Neuronal stem cell (in vitro differentiated cells): ENCODE data around the gene ZFHX3.
A peak's percentile ranks its signal among the peaks of the same experiment; 100 is the strongest.

Experiments
- DNase-seq: peaks from one replicate; pipeline ENCODE4 v3.0.0-alpha.2; 2013; ENCODE audit warnings: low spot score
- H2AFZ ChIP-seq: one replicate; pipeline ENCODE4 v1.6.1; 2013; ENCODE audit warnings: mild to moderate bottlenecking, low read length, inconsistent platforms
- H2AK5ac ChIP-seq: 2 replicates; pipeline ENCODE4 v1.6.1; 2013; ENCODE audit warnings: low read depth, mild to moderate bottlenecking, inconsistent platforms, low read length, moderate library complexity, mixed read lengths
- H2BK120ac ChIP-seq: 2 replicates; pipeline ENCODE4 v1.6.1; 2013; ENCODE audit warnings: low read depth, mild to moderate bottlenecking, inconsistent platforms, low read length, moderate library complexity, mixed read lengths
- H2BK12ac ChIP-seq: one replicate; pipeline ENCODE4 v1.6.1; 2013; ENCODE audit warnings: low read length, inconsistent platforms
- H2BK15ac ChIP-seq: 2 replicates; pipeline ENCODE4 v1.6.1; 2013; ENCODE audit warnings: mild to moderate bottlenecking, low read length, inconsistent platforms, mixed read lengths
- H2BK5ac ChIP-seq: one replicate; pipeline ENCODE4 v1.6.1; 2013; ENCODE audit warnings: inconsistent platforms, mild to moderate bottlenecking, low read length, moderate library complexity
- H3K14ac ChIP-seq: one replicate; pipeline ENCODE4 v1.6.1; 2013; ENCODE audit warnings: low read length, inconsistent platforms
- H3K18ac ChIP-seq: 2 replicates; pipeline ENCODE4 v1.6.1; 2013; ENCODE audit warnings: low read length, inconsistent platforms
- H3K23ac ChIP-seq: 2 replicates; pipeline ENCODE4 v1.6.1; 2013; ENCODE audit warnings: low read depth, mild to moderate bottlenecking, mixed read lengths, low read length, inconsistent platforms; ENCODE audit not compliant: poor library complexity
- H3K27ac ChIP-seq: replicated peaks from 3 replicates; pipeline ENCODE4 v1.5.1; 2013; ENCODE audit warnings: low read length, inconsistent platforms
- H3K27me3 ChIP-seq, 3 experiments: 2 replicates each; pipeline ENCODE4 v1.6.1; 2013; ENCODE audit warnings: low read length in 3 of 3, mild to moderate bottlenecking in 2 of 3, inconsistent platforms in 1 of 3, low read depth in 1 of 3, mixed read lengths in 1 of 3, moderate library complexity in 1 of 3; ENCODE audit not compliant: control insufficient read depth in 3 of 3, insufficient read depth in 3 of 3
- H3K36me3 ChIP-seq, 2 donors: replicated peaks in 1 of 2; 2 replicates each; pipeline ENCODE4 v1.6.1; 2013; ENCODE audit warnings: low read length in 2 of 2; ENCODE audit not compliant: control insufficient read depth in 2 of 2, insufficient read depth in 2 of 2
- H3K4ac ChIP-seq: 2 replicates; pipeline ENCODE4 v1.6.1; 2013; ENCODE audit warnings: inconsistent platforms, mild to moderate bottlenecking, low read length, moderate library complexity
- H3K4me1 ChIP-seq, 2 donors: 1 replicate in 1 of 2; 2 replicates in 1 of 2; pipeline ENCODE4 v1.6.1; 2013; ENCODE audit warnings: low read length in 2 of 2, low read depth in 1 of 2; ENCODE audit not compliant: control insufficient read depth in 2 of 2, insufficient read depth in 1 of 2
- H3K4me2 ChIP-seq: one replicate; pipeline ENCODE4 v1.6.1; 2013; ENCODE audit warnings: mild to moderate bottlenecking, low read length, inconsistent platforms; ENCODE audit not compliant: insufficient read depth, poor library complexity, severe bottlenecking
- H3K4me3 ChIP-seq, 2 donors: 2 replicates each; pipeline ENCODE4 v1.5.1; 2013; ENCODE audit warnings: low read length in 2 of 2, mild to moderate bottlenecking in 2 of 2, inconsistent platforms in 1 of 2, moderate library complexity in 1 of 2
- H3K79me1 ChIP-seq: one replicate; pipeline ENCODE4 v1.6.1; 2013; ENCODE audit warnings: low read depth, mild to moderate bottlenecking, inconsistent platforms, low read length, moderate library complexity
- H3K9ac ChIP-seq: one replicate; pipeline ENCODE4 v1.6.1; 2013; ENCODE audit warnings: mild to moderate bottlenecking, low read depth, low read length, inconsistent platforms; ENCODE audit not compliant: poor library complexity
- H3K9me3 ChIP-seq, 2 donors: replicated peaks in 1 of 2; 2 replicates each; pipeline versions ENCODE3 to v1.6.1; 2013; ENCODE audit warnings: low read length in 2 of 2, mild to moderate bottlenecking in 2 of 2, inconsistent platforms in 1 of 2, low read depth in 1 of 2, mixed read lengths in 1 of 2, moderate library complexity in 1 of 2; ENCODE audit not compliant: control insufficient read depth in 2 of 2, insufficient read depth in 1 of 2
- H4K8ac ChIP-seq: one replicate; pipeline ENCODE4 v1.6.1; 2013; ENCODE audit warnings: low read depth, mild to moderate bottlenecking, inconsistent platforms, low read length, moderate library complexity
- H4K91ac ChIP-seq: one replicate; pipeline ENCODE4 v1.6.1; 2013; ENCODE audit warnings: low read length, low read depth, mild to moderate bottlenecking, inconsistent platforms; ENCODE audit not compliant: poor library complexity
- WGBS, 2 donors: extraction: QIAGEN DNeasy Blood & Tissue Kit; methylation state at CpG; one replicate each; pipeline ENCODE4 v1.1.7; 2013; ENCODE audit warnings: missing lambda C conversion rate in 2 of 2, mixed read lengths in 1 of 2; ENCODE audit not compliant: insufficient read length in 2 of 2, insufficient replicate concordance in 1 of 2; ENCODE audit errors: extremely low coverage in 2 of 2; 5-methylcytosine and 5-hydroxymethylcytosine counted together

The ZFHX3 gene

GRCh38 chr16:73054498-73054812, 6.5 kb upstream of the ZFHX3 start:
- no peak overlapping the region for H3K4ac ChIP-seq
- H3K18ac ChIP-seq, result no peak overlapping the region
- H2BK15ac ChIP-seq, result no peak overlapping the region
- peaks cover 24 to 49% of the 10 kb centered on the region in 2 donors for H3K4me1 ChIP-seq
- H2AK5ac ChIP-seq, result no peak overlapping the region
- no peak overlapping the region for H3K4me2 ChIP-seq
- no peak overlapping the region for H2AFZ ChIP-seq
- H3K27ac ChIP-seq, result no peak overlapping the region
- H3K14ac ChIP-seq, result no peak overlapping the region
- H2BK120ac ChIP-seq, result no peak overlapping the region
- H4K8ac ChIP-seq, result no peak overlapping the region
- H3K4me3 ChIP-seq, result peak overlapping the region in 1 of 2 donors; percentile 58
- no peaks in the 10 kb centered on the region for H3K79me1 ChIP-seq
- no peak overlapping the region for H2BK5ac ChIP-seq
- peaks cover 0 to 59% (median 7%) of the 10 kb centered on the region in 3 experiments for H3K27me3 ChIP-seq
- no peak overlapping the region for H3K9ac ChIP-seq
- no peak overlapping the region for H3K23ac ChIP-seq
- DNase-seq, result no peak
- H3K36me3 ChIP-seq, result no peaks in the 10 kb centered on the region
- H2BK12ac ChIP-seq, result no peak overlapping the region
- H4K91ac ChIP-seq, result no peak overlapping the region
- H3K9me3 ChIP-seq, result no peaks in the 10 kb centered on the region
- whole genome bisulfite sequencing, 2 donors, result no CpG with 5 or more reads among the region's 6 CpGs

- Histone ChIP-seq H3K14ac (no peak overlapping the region), H3K9me3 (no peaks in the 10 kb centered on the region), H3K4me2 (no peak overlapping the region), H3K4me3 (peak overlapping the region in 1 of 2 donors; percentile 33), H2BK120ac (no peak overlapping the region), H2BK12ac (no peak overlapping the region), H3K23ac (no peak overlapping the region), H3K27me3 (peaks cover 0 to 62% (median 7%) of the 10 kb centered on the region in 3 experiments), H3K4me1 (peaks cover 27 to 53% of the 10 kb centered on the region in 2 donors), H3K4ac (no peak overlapping the region), H2BK5ac (no peak overlapping the region), H2AK5ac (no peak overlapping the region), H4K8ac (no peak overlapping the region), H3K79me1 (no peaks in the 10 kb centered on the region), H2BK15ac (no peak overlapping the region), H3K9ac (no peak overlapping the region), H4K91ac (no peak overlapping the region), H3K18ac (no peak overlapping the region), H3K27ac (no peak overlapping the region), H3K36me3 (no peaks in the 10 kb centered on the region), H2AFZ (no peak overlapping the region)
- DNase-seq, result no peak
- WGBS, 2 donors, result no CpG with 5 or more reads among the region's 10 CpGs
Measured at GRCh38 chr16:73054125-73054484, 6.2 kb upstream of the ZFHX3 start.

- no peaks in the 10 kb centered on the region for H3K9me3 ChIP-seq
- H3K36me3 ChIP-seq, result no peaks in the 10 kb centered on the region
- H3K4ac ChIP-seq, result no peak overlapping the region
- H2AK5ac ChIP-seq, result no peak overlapping the region
- no peak overlapping the region for H2BK120ac ChIP-seq
- H2BK5ac ChIP-seq, result no peak overlapping the region
- H2AFZ ChIP-seq, result no peak overlapping the region
- H3K4me2 ChIP-seq, result no peak overlapping the region
- H4K8ac ChIP-seq, result no peak overlapping the region
- no CpG with 5 or more reads among the region's 16 CpGs for WGBS, 2 donors
- H3K4me1 ChIP-seq, result peaks cover 31 to 55% of the 10 kb centered on the region in 2 donors
- H2BK12ac ChIP-seq, result no peak overlapping the region
- no peak overlapping the region for H3K14ac ChIP-seq
- H3K79me1 ChIP-seq, result no peaks in the 10 kb centered on the region
- H3K4me3 ChIP-seq, result peak overlapping the region in 1 of 2 donors; percentile 33
- DNase-seq, result no peak
- no peak overlapping the region for H4K91ac ChIP-seq
- no peak overlapping the region for H3K23ac ChIP-seq
- H3K18ac ChIP-seq, result no peak overlapping the region
- H3K9ac ChIP-seq, result no peak overlapping the region
- no peak overlapping the region for H3K27ac ChIP-seq
- peaks cover 0 to 66% (median 7%) of the 10 kb centered on the region in 3 experiments for H3K27me3 ChIP-seq
- H2BK15ac ChIP-seq, result no peak overlapping the region
Measured at GRCh38 chr16:73053364-73054124, 5.6 kb upstream of the ZFHX3 start.

- no peak overlapping the region for H2AK5ac ChIP-seq
- H3K36me3 ChIP-seq, result no peaks in the 10 kb centered on the region
- no peak overlapping the region for H2BK15ac ChIP-seq
- peak overlapping the region in 1 of 2 donors; percentile 33 for H3K4me3 ChIP-seq
- no peaks in the 10 kb centered on the region for H3K79me1 ChIP-seq
- H3K27me3 ChIP-seq, result peaks cover 0 to 66% (median 7%) of the 10 kb centered on the region in 3 experiments
- no peak overlapping the region for H3K9ac ChIP-seq
- no peak overlapping the region for H2BK120ac ChIP-seq
- H2BK5ac ChIP-seq, result no peak overlapping the region
- H3K27ac ChIP-seq, result no peak overlapping the region
- H3K4ac ChIP-seq, result no peak overlapping the region
- no CpG with 5 or more reads among the region's 4 CpGs for WGBS, 2 donors
- no peak overlapping the region for H3K18ac ChIP-seq
- peaks cover 31 to 56% of the 10 kb centered on the region in 2 donors for H3K4me1 ChIP-seq
- no peak overlapping the region for H3K14ac ChIP-seq
- no peak overlapping the region for H4K8ac ChIP-seq
- no peaks in the 10 kb centered on the region for H3K9me3 ChIP-seq
- no peak overlapping the region for H2AFZ ChIP-seq
- H4K91ac ChIP-seq, result no peak overlapping the region
- H3K23ac ChIP-seq, result no peak overlapping the region
- no peak for DNase-seq
- H2BK12ac ChIP-seq, result no peak overlapping the region
- H3K4me2 ChIP-seq, result no peak overlapping the region
Measured at GRCh38 chr16:73053038-73053363, 5.1 kb upstream of the ZFHX3 start.
